Measurements from ENCODE around the gene EVX2.

DNA sequence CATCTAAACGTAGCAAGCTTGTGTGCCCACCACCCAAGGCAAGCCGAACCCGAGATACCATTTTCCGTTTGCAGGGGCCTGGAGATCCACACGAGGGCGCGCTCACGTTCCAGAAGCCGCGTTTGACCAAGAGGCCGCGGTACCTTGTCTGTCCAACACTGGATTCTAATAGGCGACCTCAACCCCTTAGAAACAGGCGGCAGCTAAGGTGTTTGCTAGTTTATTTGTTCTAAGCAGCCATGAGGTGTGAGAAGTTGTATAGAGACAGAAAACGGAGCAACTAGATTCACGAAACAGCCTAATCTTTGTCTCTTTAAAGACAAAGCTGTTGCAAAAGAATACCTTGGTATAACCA, 27.5 kb upstream of the EVX2 start:
- TF ChIP-seq POLR2A (IDR thresholded peaks at IDR 0.05): no peak
- TF ChIP-seq, protein P1, sequence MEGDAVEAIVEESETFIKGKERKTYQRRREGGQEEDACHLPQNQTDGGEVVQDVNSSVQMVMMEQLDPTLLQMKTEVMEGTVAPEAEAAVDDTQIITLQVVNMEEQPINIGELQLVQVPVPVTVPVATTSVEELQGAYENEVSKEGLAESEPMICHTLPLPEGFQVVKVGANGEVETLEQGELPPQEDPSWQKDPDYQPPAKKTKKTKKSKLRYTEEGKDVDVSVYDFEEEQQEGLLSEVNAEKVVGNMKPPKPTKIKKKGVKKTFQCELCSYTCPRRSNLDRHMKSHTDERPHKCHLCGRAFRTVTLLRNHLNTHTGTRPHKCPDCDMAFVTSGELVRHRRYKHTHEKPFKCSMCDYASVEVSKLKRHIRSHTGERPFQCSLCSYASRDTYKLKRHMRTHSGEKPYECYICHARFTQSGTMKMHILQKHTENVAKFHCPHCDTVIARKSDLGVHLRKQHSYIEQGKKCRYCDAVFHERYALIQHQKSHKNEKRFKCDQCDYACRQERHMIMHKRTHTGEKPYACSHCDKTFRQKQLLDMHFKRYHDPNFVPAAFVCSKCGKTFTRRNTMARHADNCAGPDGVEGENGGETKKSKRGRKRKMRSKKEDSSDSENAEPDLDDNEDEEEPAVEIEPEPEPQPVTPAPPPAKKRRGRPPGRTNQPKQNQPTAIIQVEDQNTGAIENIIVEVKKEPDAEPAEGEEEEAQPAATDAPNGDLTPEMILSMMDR (IDR thresholded peaks at IDR 0.05): peak in 3 of 6 experiments; percentile 10 to 19 (median 15)
- TF ChIP-seq EP300 (IDR thresholded peaks at IDR 0.05): no peak

Measured in upper lobe of left lung (tissue), 4 donors.